Brain microvascular endothelial cell (primary cell): Measurements from ENCODE around the gene DYNC2I2.

Source experiments
- DNase-seq: peaks from one replicate; pipeline ENCODE4 v3.0.0-alpha.2; 2020
- H3K27ac ChIP-seq: fragments of 250-450 bp; sonication (Bioruptor Pico); 2 replicates; pipeline ENCODE4 v1.5.1; 2020; ENCODE audit warnings: mild to moderate bottlenecking, moderate library complexity
- H3K27me3 ChIP-seq: fragments of 250-450 bp; sonication (Bioruptor Pico); replicated peaks from 2 replicates; pipeline ENCODE4 v1.5.1; 2020; ENCODE audit warnings: mild to moderate bottlenecking
- H3K36me3 ChIP-seq: fragments of 250-450 bp; sonication (Bioruptor Pico); replicated peaks from 2 replicates; pipeline ENCODE4 v1.5.1; 2020; ENCODE audit warnings: mild to moderate bottlenecking
- H3K4me3 ChIP-seq: 2 replicates; pipeline ENCODE4 v1.5.1; 2011; ENCODE audit warnings: low read depth, mild to moderate bottlenecking, control low read depth, low read length, moderate library complexity
- in situ Hi-C: cut with HindIII; loops from 2 replicates; pipeline ENCODE4 v1.10.0; 2017; ENCODE audit warnings: low sequenced_read_pairs, low pct_ligation_motif_present
- TF ChIP-seq, protein P1 (sequence below): IDR thresholded peaks from 2 replicates; pipeline ENCODE4 v1.5.1; 2011; ENCODE audit warnings: low read depth, mild to moderate bottlenecking, moderate library complexity, low read length, control low read depth, inconsistent platforms; ENCODE audit errors: missing control alignments

DYNC2I2 gene

GRCh38 chr9:128621730-128622455 lies 34.8 kb downstream of the DYNC2I2 start:
- Histone ChIP-seq H3K27ac (no peak overlapping the region), H3K4me3 (no peak overlapping the region), H3K36me3 (peaks cover 91% of the 10 kb centered on the region), H3K27me3 (no peaks in the 10 kb centered on the region)
- TF ChIP-seq, protein P1, sequence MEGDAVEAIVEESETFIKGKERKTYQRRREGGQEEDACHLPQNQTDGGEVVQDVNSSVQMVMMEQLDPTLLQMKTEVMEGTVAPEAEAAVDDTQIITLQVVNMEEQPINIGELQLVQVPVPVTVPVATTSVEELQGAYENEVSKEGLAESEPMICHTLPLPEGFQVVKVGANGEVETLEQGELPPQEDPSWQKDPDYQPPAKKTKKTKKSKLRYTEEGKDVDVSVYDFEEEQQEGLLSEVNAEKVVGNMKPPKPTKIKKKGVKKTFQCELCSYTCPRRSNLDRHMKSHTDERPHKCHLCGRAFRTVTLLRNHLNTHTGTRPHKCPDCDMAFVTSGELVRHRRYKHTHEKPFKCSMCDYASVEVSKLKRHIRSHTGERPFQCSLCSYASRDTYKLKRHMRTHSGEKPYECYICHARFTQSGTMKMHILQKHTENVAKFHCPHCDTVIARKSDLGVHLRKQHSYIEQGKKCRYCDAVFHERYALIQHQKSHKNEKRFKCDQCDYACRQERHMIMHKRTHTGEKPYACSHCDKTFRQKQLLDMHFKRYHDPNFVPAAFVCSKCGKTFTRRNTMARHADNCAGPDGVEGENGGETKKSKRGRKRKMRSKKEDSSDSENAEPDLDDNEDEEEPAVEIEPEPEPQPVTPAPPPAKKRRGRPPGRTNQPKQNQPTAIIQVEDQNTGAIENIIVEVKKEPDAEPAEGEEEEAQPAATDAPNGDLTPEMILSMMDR: no peak
- no peak for DNase-seq
- in situ Hi-C loops: no loop called here

GRCh38 chr9:128619779-128620178 lies 36.9 kb downstream of the DYNC2I2 start:
- TF ChIP-seq, protein P1: no peak
- in situ Hi-C loops: no loop called here

GRCh38 chr9:128619127-128619526 lies 37.5 kb downstream of the DYNC2I2 start:
- in situ Hi-C loops: no loop called here
- no peak for DNase-seq
- H3K27me3 ChIP-seq: no peaks in the 10 kb centered on the region
- H3K36me3 ChIP-seq: peaks cover 91% of the 10 kb centered on the region
- H3K27ac ChIP-seq: no peak overlapping the region
- TF ChIP-seq, protein P1: no peak
- H3K4me3 ChIP-seq: no peak overlapping the region

More at GRCh38 chr9:128619779-128620178, 36.9 kb downstream of the DYNC2I2 start:
- Histone ChIP-seq H3K27ac (no peak overlapping the region), H3K4me3 (no peak overlapping the region), H3K36me3 (peaks cover 91% of the 10 kb centered on the region), H3K27me3 (no peaks in the 10 kb centered on the region)
- no peak for DNase-seq

GRCh38 chr9:128617943-128618342 lies 38.7 kb downstream of the DYNC2I2 start:
- TF ChIP-seq, protein P1: no peak
- no peak for DNase-seq
- in situ Hi-C loops: no loop called here
- Histone ChIP-seq H3K4me3 (no peak overlapping the region), H3K27ac (no peak overlapping the region), H3K27me3 (no peaks in the 10 kb centered on the region), H3K36me3 (peaks cover 98% of the 10 kb centered on the region)

DNA sequence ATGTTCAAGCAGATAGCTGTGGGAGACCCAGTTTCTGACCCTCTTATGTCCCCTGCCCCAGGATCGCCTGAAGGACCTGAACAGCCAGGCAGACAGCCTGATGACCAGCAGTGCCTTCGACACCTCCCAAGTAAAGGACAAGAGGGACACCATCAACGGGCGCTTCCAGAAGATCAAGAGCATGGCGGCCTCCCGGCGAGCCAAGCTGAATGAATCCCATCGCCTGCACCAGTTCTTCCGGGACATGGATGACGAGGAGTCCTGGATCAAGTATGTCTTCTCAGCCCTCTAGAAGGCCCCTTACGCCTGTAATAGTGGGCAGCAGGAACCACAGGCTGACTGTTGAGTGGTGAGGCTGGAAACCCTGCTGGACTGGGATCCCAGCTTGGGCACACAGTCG lies 41.1 kb downstream of the DYNC2I2 start:
- Histone ChIP-seq H3K4me3 (no peak overlapping the region), H3K27ac (no peak overlapping the region), H3K27me3 (no peaks in the 10 kb centered on the region), H3K36me3 (peaks cover 98% of the 10 kb centered on the region)
- in situ Hi-C loops: no loop called here
- TF ChIP-seq, protein P1: no peak
- no peak for DNase-seq

DNA sequence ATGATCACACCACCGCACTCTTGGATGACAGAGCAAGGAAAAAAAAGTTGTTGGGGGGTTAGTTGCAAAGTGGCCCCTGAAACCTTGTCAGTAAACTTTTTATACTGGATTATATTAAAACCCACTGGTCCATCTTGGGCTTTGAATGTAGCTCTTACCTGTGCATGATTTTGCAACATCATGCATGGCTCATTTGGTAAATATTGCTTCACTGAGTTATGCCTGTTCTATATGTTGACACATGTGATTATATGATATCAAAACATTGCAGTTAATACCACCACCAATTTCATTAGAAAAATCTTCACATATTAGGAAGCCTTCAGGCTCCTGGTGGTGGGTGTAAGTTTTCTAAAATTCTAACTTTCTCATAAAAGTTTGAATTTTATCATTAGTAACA lies 41.9 kb downstream of the DYNC2I2 start:
- in situ Hi-C loops: no loop called here
- peaks cover 98% of the 10 kb centered on the region for H3K36me3 ChIP-seq

More for the DNA sequence above, 41.9 kb downstream of the DYNC2I2 start:
- TF ChIP-seq, protein P1: no peak
- Histone ChIP-seq H3K27ac (no peak overlapping the region), H3K27me3 (no peaks in the 10 kb centered on the region), H3K4me3 (no peak overlapping the region)
- no peak for DNase-seq
